Adrenal gland (tissue), 12 donors: ENCODE data around the gene EMX1. TPM values are rescaled to one million over a fixed set of nuclear protein-coding genes. Genes with fewer than 3 reads are reported as not detected.

ENCODE experiments used
- DNase-seq, 7 donors: peaks; one replicate each; pipeline ENCODE4 v3.0.0-alpha.2; 2019 to 2020
- H3K27ac ChIP-seq, 5 donors: fragments of 200-600 bp; sonication (generic) in 4 of 5; 1 replicate in 3 of 5; 2 replicates in 2 of 5; pipeline versions ENCODE4 v1.5.1 to v1.8.0; 2016 to 2020; ENCODE audit warnings: mild to moderate bottlenecking in 1 of 5
- H3K27me3 ChIP-seq: fragments of 200-600 bp; 2 replicates; pipeline ENCODE4 v1.8.0; 2021
- H3K36me3 ChIP-seq, 2 donors: fragments of 200-600 bp; replicated peaks in 1 of 2; 1 replicate in 1 of 2; 2 replicates in 1 of 2; pipeline versions ENCODE4 v1.5.1 to v1.8.0; 2018 to 2022
- H3K4me1 ChIP-seq, 2 donors: fragments of 200-600 bp; replicated peaks in 1 of 2; 1 replicate in 1 of 2; 2 replicates in 1 of 2; pipeline versions ENCODE4 v1.5.1 to v1.8.0; 2018 to 2021
- H3K4me3 ChIP-seq, 4 donors: fragments of 200-600 bp; sonication (generic) in 3 of 4; one replicate each; pipeline ENCODE4 v1.5.1; 2016 to 2018
- H3K9me3 ChIP-seq, 3 donors: fragments of 200-600 bp; sonication (generic) in 1 of 3; replicated peaks in 1 of 3; 1 replicate in 2 of 3; 2 replicates in 1 of 3; pipeline versions ENCODE4 v1.5.1 to v1.8.0; 2016 to 2021
- POLR2A ChIP-seq, 2 donors: fragments of 450-650 bp; IDR thresholded peaks; one replicate each; pipeline ENCODE4 v1.6.1; 2017; ENCODE audit warnings: antibody characterized with exemption in 2 of 2, mild to moderate bottlenecking in 2 of 2, moderate library complexity in 1 of 2
- WGBS, 4 donors: extraction: QIAGEN DNeasy Blood & Tissue Kit in 2 of 4; methylation state at CpG; one replicate each; pipeline versions ENCODE4 v1.1.5 to v1.1.7; 2013 to 2017; 5-methylcytosine and 5-hydroxymethylcytosine counted together
- intact Hi-C, 2 donors: fragments of 100-400 bp; cut with DNase I; formaldehyde crosslinking; loops; one replicate each; pipeline versions ENCODE4 v1.14.1 to v1.15.0; 2022 to 2023
- polyA plus RNA-seq, 3 donors: library from polyadenylated mRNA; stranded (reverse); fragments of 200-250 nt in 2 of 3; fragments of 350-450 nt in 1 of 3; fragmentation: Illumina TruSeq in 1 of 3; extraction: RNeasy Lipid Tissue Mini Kit (QIAGEN cat#74804) in 1 of 3; gene quantifications; one replicate each; pipeline ENCODE4 v1.2.3, GENCODE V29; 2013 to 2014
- total RNA-seq, 9 donors: library from RNA; depleted of rRNA in 4 of 9; stranded (reverse); fragments of >200 nt in 4 of 9; fragments of 120-200 nt in 1 of 9; fragmentation: NEBNext Ultra II Directional in 1 of 9; extraction: Animal tissue kit (Norgen Biotek cat#: 25700) in 1 of 9; gene quantifications; one replicate each; pipeline versions ENCODE4 v1.1.0 to v1.2.4, GENCODE V29; 2013 to 2023
- TF ChIP-seq, protein P1 (sequence below), 6 experiments: fragments of 450-650 bp in 4 of 6; fragments of 200-600 bp in 2 of 6; sonication (generic) in 1 of 6; IDR thresholded peaks; 1 replicate in 5 of 6; 2 replicates in 1 of 6; pipeline versions ENCODE4 v1.5.1 to v1.8.0; 2016 to 2021; ENCODE audit warnings: antibody characterized with exemption in 6 of 6, mild to moderate bottlenecking in 2 of 6, moderate library complexity in 1 of 6
- donor health status: healthy with polysubstance abuse.
- donor health status: Bipolar disorder and iron deficiency.
- donor health status: DM: yes; HTN: yes; CAD: no.
- donor health status: DM: no; HTN: no; CAD: no.
- donor health status: DM: no; HTN: no; CAD: no.
- donor health status: DM: yes; HTN: yes; CAD: no.

EMX1 gene
- total and polyA plus RNA-seq, 12 donors = 0.10 to 0.15 TPM; not detected in 10

GRCh38 chr2:72954376-72955227, 37.3 kb downstream of the EMX1 start:
- intact Hi-C loops = no loop called here
- Histone ChIP-seq H3K4me1 (no peaks in the 10 kb centered on the region), H3K36me3 (no peaks in the 10 kb centered on the region), H3K27ac (no peak overlapping the region), H3K9me3 (no peaks in the 10 kb centered on the region), H3K4me3 (no peak overlapping the region), H3K27me3 (no peaks in the 10 kb centered on the region)
- TF ChIP-seq POLR2A (IDR thresholded peaks at IDR 0.05) = no peak
- TF ChIP-seq, protein P1, sequence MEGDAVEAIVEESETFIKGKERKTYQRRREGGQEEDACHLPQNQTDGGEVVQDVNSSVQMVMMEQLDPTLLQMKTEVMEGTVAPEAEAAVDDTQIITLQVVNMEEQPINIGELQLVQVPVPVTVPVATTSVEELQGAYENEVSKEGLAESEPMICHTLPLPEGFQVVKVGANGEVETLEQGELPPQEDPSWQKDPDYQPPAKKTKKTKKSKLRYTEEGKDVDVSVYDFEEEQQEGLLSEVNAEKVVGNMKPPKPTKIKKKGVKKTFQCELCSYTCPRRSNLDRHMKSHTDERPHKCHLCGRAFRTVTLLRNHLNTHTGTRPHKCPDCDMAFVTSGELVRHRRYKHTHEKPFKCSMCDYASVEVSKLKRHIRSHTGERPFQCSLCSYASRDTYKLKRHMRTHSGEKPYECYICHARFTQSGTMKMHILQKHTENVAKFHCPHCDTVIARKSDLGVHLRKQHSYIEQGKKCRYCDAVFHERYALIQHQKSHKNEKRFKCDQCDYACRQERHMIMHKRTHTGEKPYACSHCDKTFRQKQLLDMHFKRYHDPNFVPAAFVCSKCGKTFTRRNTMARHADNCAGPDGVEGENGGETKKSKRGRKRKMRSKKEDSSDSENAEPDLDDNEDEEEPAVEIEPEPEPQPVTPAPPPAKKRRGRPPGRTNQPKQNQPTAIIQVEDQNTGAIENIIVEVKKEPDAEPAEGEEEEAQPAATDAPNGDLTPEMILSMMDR (IDR thresholded peaks at IDR 0.05) = no peak
- DNase-seq = no peak
- 89 to 97% (median 92%) methylated on average over 6 to 12 of the region's 12 CpGs for WGBS, 4 donors

- no peak for DNase-seq
- H3K4me3 ChIP-seq = no peak overlapping the region
- TF ChIP-seq POLR2A (IDR thresholded peaks at IDR 0.05) = no peak
- TF ChIP-seq, protein P1 (IDR thresholded peaks at IDR 0.05) = no peak
- H3K27ac ChIP-seq = no peak overlapping the region
- 89 to 96% (median 94%) methylated on average over 22 to 24 of the region's 24 CpGs for WGBS, 4 donors
- H3K27me3 ChIP-seq = no peaks in the 10 kb centered on the region
- intact Hi-C loops = no loop called here
- no peaks in the 10 kb centered on the region for H3K36me3 ChIP-seq
- no peaks in the 10 kb centered on the region for H3K9me3 ChIP-seq
- H3K4me1 ChIP-seq = no peaks in the 10 kb centered on the region
Measured at GRCh38 chr2:72955228-72956049, 38.1 kb downstream of the EMX1 start.

GRCh38 chr2:72956050-72956395, 38.7 kb downstream of the EMX1 start:
- no peaks in the 10 kb centered on the region for H3K27me3 ChIP-seq
- no peaks in the 10 kb centered on the region for H3K9me3 ChIP-seq
- no peak overlapping the region for H3K27ac ChIP-seq
- no peaks in the 10 kb centered on the region for H3K36me3 ChIP-seq
- no peaks in the 10 kb centered on the region for H3K4me1 ChIP-seq
- no peak for DNase-seq
- WGBS, 4 donors = 95 to 100% (median 98%) methylated on average over 2 of the region's 2 CpGs; no CpG with 5 or more reads in 1 of the 4 donors
- TF ChIP-seq POLR2A (IDR thresholded peaks at IDR 0.05) = no peak
- TF ChIP-seq, protein P1 (IDR thresholded peaks at IDR 0.05) = no peak
- H3K4me3 ChIP-seq = no peak overlapping the region
- intact Hi-C loops = no loop called here

GRCh38 chr2:72956936-72957335, 39.6 kb downstream of the EMX1 start:
- 85 to 90% (median 86%) methylated on average over 3 of the region's 3 CpGs for WGBS, 4 donors
- Histone ChIP-seq H3K27ac (no peak overlapping the region), H3K4me3 (no peak overlapping the region), H3K9me3 (no peaks in the 10 kb centered on the region), H3K27me3 (no peaks in the 10 kb centered on the region), H3K36me3 (no peaks in the 10 kb centered on the region), H3K4me1 (no peaks in the 10 kb centered on the region)
- intact Hi-C loops = no loop called here
- DNase-seq = peak in 1 of 7 donors; percentile 8
- TF ChIP-seq POLR2A (IDR thresholded peaks at IDR 0.05) = no peak
- TF ChIP-seq, protein P1 (IDR thresholded peaks at IDR 0.05) = no peak
